A673 (cell line): ENCODE measurements around the gene ADRM1. TPM values are rescaled to one million over a fixed set of nuclear protein-coding genes. Genes with fewer than 3 reads are reported as not detected.

ENCODE experiments used
- BruUV-seq: library from RNA; stranded (reverse); fragments of 400-500 nt; replicated peaks from 2 replicates; lab custom pipeline; 2021; lab: Mats Ljungman, UMichigan
- CTCF ChIA-PET: fragments of 300-600 bp; sonication (Branson Sonifier 250); formaldehyde crosslinking; loops from one replicate; lab custom pipeline; 2022; ENCODE audit warnings: antibody characterized with exemption; lab: Charles Lee
- POLR2A ChIA-PET: fragments of 300-600 bp; sonication (Branson Sonifier 250); formaldehyde crosslinking; loops from one replicate; lab custom pipeline; 2022; ENCODE audit warnings: antibody characterized with exemption; ENCODE audit not compliant: low non-redundant PET; lab: Charles Lee
- DNase-seq: peaks from one replicate; pipeline ENCODE4 v3.0.0-alpha.2; 2015; ENCODE audit warnings: low spot score
- H3K27ac ChIP-seq: fragments of 200-600 bp; sonication (generic); 2 replicates; pipeline ENCODE4 v1.5.1; 2016; ENCODE audit warnings: mixed run types, low read depth, mild to moderate bottlenecking, mixed read lengths, antibody characterized with exemption, low read length; ENCODE audit not compliant: poor library complexity, severe bottlenecking
- H3K27me3 ChIP-seq: fragments of 200-600 bp; sonication (generic); replicated peaks from 2 replicates; pipeline ENCODE4 v1.6.1; 2017; ENCODE audit warnings: mixed run types, low read depth, mild to moderate bottlenecking, mixed read lengths, antibody characterized with exemption, low read length; ENCODE audit not compliant: insufficient read depth, poor library complexity
- H3K36me3 ChIP-seq: fragments of 200-600 bp; sonication (generic); 2 replicates; pipeline ENCODE4 v1.6.1; 2016; ENCODE audit warnings: mixed run types, mild to moderate bottlenecking, mixed read lengths, antibody characterized with exemption, low read length; ENCODE audit not compliant: insufficient read depth, poor library complexity, severe bottlenecking
- H3K4me1 ChIP-seq: fragments of 200-600 bp; sonication (generic); 2 replicates; pipeline ENCODE4 v1.6.1; 2017; ENCODE audit warnings: mixed run types, mild to moderate bottlenecking, mixed read lengths, antibody characterized with exemption, low read length; ENCODE audit not compliant: insufficient read depth, poor library complexity, severe bottlenecking
- H3K4me3 ChIP-seq: fragments of 200-600 bp; sonication (generic); 2 replicates; pipeline ENCODE4 v1.5.1; 2016; ENCODE audit warnings: low read depth, mixed run types, mild to moderate bottlenecking, mixed read lengths, low read length; ENCODE audit not compliant: poor library complexity, severe bottlenecking
- H3K9me3 ChIP-seq: fragments of 200-600 bp; sonication (generic); 2 replicates; pipeline ENCODE4 v1.6.1; 2016; ENCODE audit warnings: mixed run types, low read depth, mild to moderate bottlenecking, mixed read lengths, antibody characterized with exemption, low read length; ENCODE audit not compliant: poor library complexity, severe bottlenecking
- EZH2 ChIP-seq: fragments of 200-600 bp; sonication (generic); IDR thresholded peaks from 2 replicates; pipeline ENCODE4 v1.6.1; 2017; ENCODE audit warnings: borderline replicate concordance, low read depth, mild to moderate bottlenecking, mixed read lengths, antibody characterized with exemption, low read length; ENCODE audit not compliant: poor library complexity, severe bottlenecking
- intact Hi-C: fragments of 100-400 bp; cut with micrococcal nuclease; formaldehyde crosslinking; loops from one replicate; pipeline ENCODE4 v1.10.0; 2022; ENCODE audit not compliant: unreplicated experiment
- total RNA-seq: library from RNA; stranded (reverse); gene quantifications from 2 replicates; pipeline ENCODE4 v1.2.3, GENCODE V29; 2021
- TF ChIP-seq, protein P1 (sequence below): fragments of 300-800, 200-600 bp; sonication (generic); conservative IDR thresholded peaks from 2 replicates; pipeline ENCODE4 v1.5.1; 2017; ENCODE audit warnings: low read depth, mild to moderate bottlenecking, antibody characterized with exemption, low read length, moderate library complexity, mixed read lengths

ADRM1 gene
- total RNA-seq, 1 experiment from 2014 or later: 252 TPM

GRCh38 chr20:62311150-62311549, 8.4 kb downstream of the ADRM1 start:
- DNase-seq: no peak
- H3K27me3 ChIP-seq: no peaks in the 10 kb centered on the region
- intact Hi-C loops: no loop called here
- H3K36me3 ChIP-seq: peaks cover 25% of the 10 kb centered on the region
- ChIA-PET CTCF (no interaction called here), POLR2A (no interaction called here)
- H3K9me3 ChIP-seq: no peaks in the 10 kb centered on the region
- H3K27ac ChIP-seq: no peak overlapping the region
- no peaks in the 10 kb centered on the region for H3K4me1 ChIP-seq
- TF ChIP-seq EZH2: no peak
- TF ChIP-seq, protein P1, sequence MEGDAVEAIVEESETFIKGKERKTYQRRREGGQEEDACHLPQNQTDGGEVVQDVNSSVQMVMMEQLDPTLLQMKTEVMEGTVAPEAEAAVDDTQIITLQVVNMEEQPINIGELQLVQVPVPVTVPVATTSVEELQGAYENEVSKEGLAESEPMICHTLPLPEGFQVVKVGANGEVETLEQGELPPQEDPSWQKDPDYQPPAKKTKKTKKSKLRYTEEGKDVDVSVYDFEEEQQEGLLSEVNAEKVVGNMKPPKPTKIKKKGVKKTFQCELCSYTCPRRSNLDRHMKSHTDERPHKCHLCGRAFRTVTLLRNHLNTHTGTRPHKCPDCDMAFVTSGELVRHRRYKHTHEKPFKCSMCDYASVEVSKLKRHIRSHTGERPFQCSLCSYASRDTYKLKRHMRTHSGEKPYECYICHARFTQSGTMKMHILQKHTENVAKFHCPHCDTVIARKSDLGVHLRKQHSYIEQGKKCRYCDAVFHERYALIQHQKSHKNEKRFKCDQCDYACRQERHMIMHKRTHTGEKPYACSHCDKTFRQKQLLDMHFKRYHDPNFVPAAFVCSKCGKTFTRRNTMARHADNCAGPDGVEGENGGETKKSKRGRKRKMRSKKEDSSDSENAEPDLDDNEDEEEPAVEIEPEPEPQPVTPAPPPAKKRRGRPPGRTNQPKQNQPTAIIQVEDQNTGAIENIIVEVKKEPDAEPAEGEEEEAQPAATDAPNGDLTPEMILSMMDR: no peak
- no peak overlapping the region for H3K4me3 ChIP-seq
- BruUV-seq: no TSS peak

DNA sequence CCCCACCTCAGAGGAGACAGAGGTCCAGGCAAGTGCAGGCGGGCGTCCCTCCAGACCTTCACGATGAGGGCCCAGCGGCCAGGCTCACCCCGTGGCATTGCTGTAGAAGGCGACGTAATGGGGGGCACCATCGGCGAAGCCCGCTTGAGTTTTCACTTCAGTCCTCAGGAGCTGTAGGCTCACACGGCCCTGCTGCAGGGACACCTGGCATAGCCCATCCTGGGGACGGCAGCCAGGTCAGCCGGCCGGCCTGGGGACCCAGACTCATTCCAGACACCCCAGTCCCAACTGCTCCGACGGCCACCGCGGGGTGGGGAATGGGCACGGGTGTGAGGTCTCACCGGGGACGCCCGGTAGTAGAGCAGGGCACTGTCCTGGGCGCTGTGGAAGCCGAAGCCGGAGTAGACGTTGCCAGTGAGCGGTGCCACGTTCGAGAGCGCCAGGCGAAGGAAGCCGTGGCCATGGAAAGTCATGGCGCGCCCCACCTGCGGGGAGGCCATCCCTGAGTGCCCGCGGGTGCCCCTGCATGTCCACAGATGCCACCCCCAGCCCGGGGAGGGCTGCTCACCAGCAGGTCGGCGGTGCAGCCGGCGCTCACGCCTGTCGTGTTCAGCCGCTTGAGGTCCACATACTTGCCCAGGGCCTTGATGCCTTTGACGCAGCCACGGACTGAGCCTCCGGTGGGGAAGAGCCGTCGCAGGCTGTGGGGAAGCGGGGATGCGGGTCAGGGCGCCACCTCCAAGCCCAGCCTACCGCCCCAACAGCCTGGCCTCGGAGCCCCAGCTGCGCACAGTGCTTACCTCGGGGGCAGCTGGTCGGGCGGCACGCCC, 9.2 kb downstream of the ADRM1 start:
- H3K9me3 ChIP-seq: no peaks in the 10 kb centered on the region
- CTCF ChIA-PET: interaction anchor here (0.5 kb wide), 1 partner anchor 10 kb away, joined by 3 read pairs; no protein-coding TSS in a partner anchor
- DNase-seq: no peak

DNA sequence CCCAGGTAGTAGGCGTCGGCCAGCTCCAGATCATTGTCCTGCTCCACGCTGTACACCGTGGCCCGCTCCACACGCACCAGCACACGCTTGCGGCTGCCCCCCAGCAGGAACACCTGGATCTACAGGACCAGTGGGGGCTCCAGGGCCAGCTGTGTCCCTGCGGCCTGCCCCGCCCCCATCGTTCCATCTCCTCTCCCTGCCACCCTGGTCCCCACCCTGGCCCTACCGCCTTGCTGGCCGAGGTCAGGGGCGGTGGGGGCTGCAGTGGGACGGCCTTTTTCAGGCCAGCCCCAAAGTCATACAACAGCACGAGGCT, 9.8 kb downstream of the ADRM1 start:
- CTCF ChIA-PET: no interaction called here

More for the DNA sequence above, 9.2 kb downstream of the ADRM1 start:
- Histone ChIP-seq H3K4me1 (no peaks in the 10 kb centered on the region), H3K36me3 (peaks cover 16% of the 10 kb centered on the region), H3K27me3 (no peaks in the 10 kb centered on the region), H3K4me3 (no peak overlapping the region), H3K27ac (no peak overlapping the region)
- POLR2A ChIA-PET: no interaction called here
- TF ChIP-seq EZH2: no peak
- TF ChIP-seq, protein P1: no peak
- BruUV-seq: no TSS peak
- intact Hi-C loops: no loop called here

More for the DNA sequence above, 9.8 kb downstream of the ADRM1 start:
- intact Hi-C loops: no loop called here
- no peak overlapping the region for H3K4me3 ChIP-seq
- peaks cover 12% of the 10 kb centered on the region for H3K36me3 ChIP-seq
- H3K27ac ChIP-seq: no peak overlapping the region
- no peaks in the 10 kb centered on the region for H3K4me1 ChIP-seq
- DNase-seq: no peak
- H3K9me3 ChIP-seq: no peaks in the 10 kb centered on the region
- no peaks in the 10 kb centered on the region for H3K27me3 ChIP-seq
- no TSS peak for BruUV-seq
- TF ChIP-seq EZH2: no peak
- TF ChIP-seq, protein P1: no peak
- POLR2A ChIA-PET: no interaction called here
